Testis (tissue), 3 donors: ENCODE measurements around the gene CSMD2. TPM values are rescaled to one million over a fixed set of nuclear protein-coding genes. Genes with fewer than 3 reads are reported as not detected.

Experiments
- DNase-seq: peaks from one replicate; pipeline ENCODE4 v3.0.0-alpha.2; 2019
- H3K27ac ChIP-seq, 2 donors: fragments of 200-600 bp; sonication (generic); one replicate each; pipeline ENCODE4 v1.5.1; 2019
- H3K27me3 ChIP-seq: fragments of 200-600 bp; sonication (generic); one replicate; pipeline ENCODE4 v1.5.1; 2019
- H3K36me3 ChIP-seq: fragments of 200-600 bp; sonication (generic); one replicate; pipeline ENCODE4 v1.5.1; 2017; ENCODE audit warnings: low read depth; ENCODE audit errors: missing control alignments
- H3K4me1 ChIP-seq: fragments of 200-600 bp; sonication (generic); one replicate; pipeline ENCODE4 v1.5.1; 2019
- H3K4me3 ChIP-seq, 2 donors: fragments of 200-600 bp; sonication (generic); one replicate each; pipeline ENCODE4 v1.5.1; 2017 to 2019
- H3K9me3 ChIP-seq: fragments of 200-600 bp; sonication (generic); one replicate; pipeline ENCODE4 v1.5.1; 2017
- POLR2A ChIP-seq: fragments of 450-650 bp; IDR thresholded peaks from one replicate; pipeline ENCODE4 v1.6.1; 2017; ENCODE audit warnings: antibody characterized with exemption, mild to moderate bottlenecking, moderate library complexity
- WGBS, 2 donors: methylation state at CpG; one replicate each; pipeline ENCODE4 v1.1.5; 2018; 5-methylcytosine and 5-hydroxymethylcytosine counted together
- intact Hi-C: fragments of 100-400 bp; cut with DNase I; formaldehyde crosslinking; loops from one replicate; pipeline ENCODE4 v1.15.1; 2023; ENCODE audit warnings: low total_unique reads
- polyA plus RNA-seq: library from polyadenylated mRNA; stranded (reverse); fragments of 350-450 nt; fragmentation: Illumina TruSeq; extraction: RNeasy Lipid Tissue Mini Kit (QIAGEN cat#74804); gene quantifications from one replicate; pipeline ENCODE4 v1.2.3, GENCODE V29; 2014; ENCODE audit warnings: low read depth, low replicate concordance; ENCODE audit not compliant: insufficient read depth
- total RNA-seq, 2 donors: library from RNA; depleted of rRNA; stranded (reverse); fragments of >200 nt; gene quantifications; one replicate each; pipeline ENCODE4 v1.2.3, GENCODE V29; 2016
- TF ChIP-seq, protein P1 (sequence below), 3 experiments: fragments of 450-650 bp in 2 of 3; fragments of 200-600 bp in 1 of 3; sonication (generic) in 1 of 3; IDR thresholded peaks; one replicate each; pipeline ENCODE4 v1.5.1; 2016 to 2019; ENCODE audit warnings: antibody characterized with exemption in 3 of 3, mild to moderate bottlenecking in 2 of 3, moderate library complexity in 1 of 3

CSMD2 gene
- total and polyA plus RNA-seq, 3 donors from 2014 or later: 1.2 to 3.8 (median 2.7) TPM

DNA sequence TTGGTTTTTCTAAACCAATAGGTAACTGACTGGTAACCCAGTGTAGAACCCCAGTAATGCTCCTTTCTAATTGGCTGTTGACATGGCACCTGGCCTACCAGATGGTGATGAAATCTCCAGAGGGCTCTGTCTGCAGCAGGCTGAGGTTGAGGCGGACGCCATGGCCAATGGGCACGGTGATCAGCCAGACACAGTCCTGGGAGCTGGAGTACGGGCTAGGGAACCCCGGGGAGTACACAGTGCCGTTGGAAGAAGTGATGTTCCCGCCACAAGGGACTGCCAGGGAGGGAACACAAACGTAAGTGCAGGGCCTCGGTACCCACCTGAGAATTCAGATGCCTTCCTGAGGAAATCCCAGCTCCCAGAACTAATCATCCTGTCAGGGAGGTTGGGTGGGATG, 562.8 kb downstream of the CSMD2 start:
- TF ChIP-seq, protein P1, sequence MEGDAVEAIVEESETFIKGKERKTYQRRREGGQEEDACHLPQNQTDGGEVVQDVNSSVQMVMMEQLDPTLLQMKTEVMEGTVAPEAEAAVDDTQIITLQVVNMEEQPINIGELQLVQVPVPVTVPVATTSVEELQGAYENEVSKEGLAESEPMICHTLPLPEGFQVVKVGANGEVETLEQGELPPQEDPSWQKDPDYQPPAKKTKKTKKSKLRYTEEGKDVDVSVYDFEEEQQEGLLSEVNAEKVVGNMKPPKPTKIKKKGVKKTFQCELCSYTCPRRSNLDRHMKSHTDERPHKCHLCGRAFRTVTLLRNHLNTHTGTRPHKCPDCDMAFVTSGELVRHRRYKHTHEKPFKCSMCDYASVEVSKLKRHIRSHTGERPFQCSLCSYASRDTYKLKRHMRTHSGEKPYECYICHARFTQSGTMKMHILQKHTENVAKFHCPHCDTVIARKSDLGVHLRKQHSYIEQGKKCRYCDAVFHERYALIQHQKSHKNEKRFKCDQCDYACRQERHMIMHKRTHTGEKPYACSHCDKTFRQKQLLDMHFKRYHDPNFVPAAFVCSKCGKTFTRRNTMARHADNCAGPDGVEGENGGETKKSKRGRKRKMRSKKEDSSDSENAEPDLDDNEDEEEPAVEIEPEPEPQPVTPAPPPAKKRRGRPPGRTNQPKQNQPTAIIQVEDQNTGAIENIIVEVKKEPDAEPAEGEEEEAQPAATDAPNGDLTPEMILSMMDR (IDR thresholded peaks at IDR 0.05): no peak
- TF ChIP-seq POLR2A: no peak
- H3K36me3 ChIP-seq: no peaks in the 10 kb centered on the region
- intact Hi-C loops: no loop called here
- no peaks in the 10 kb centered on the region for H3K9me3 ChIP-seq
- H3K27me3 ChIP-seq: no peaks in the 10 kb centered on the region
- no peaks in the 10 kb centered on the region for H3K4me1 ChIP-seq
- WGBS, 2 donors: 86 to 99% methylated on average over 9 of the region's 9 CpGs
- no peak for DNase-seq
- H3K27ac ChIP-seq: no peak overlapping the region
- H3K4me3 ChIP-seq: no peak overlapping the region

- Histone ChIP-seq H3K27me3 (no peaks in the 10 kb centered on the region), H3K4me1 (no peaks in the 10 kb centered on the region), H3K36me3 (no peaks in the 10 kb centered on the region), H3K9me3 (no peaks in the 10 kb centered on the region), H3K4me3 (no peak overlapping the region), H3K27ac (no peak overlapping the region)
- DNase-seq: no peak
- intact Hi-C loops: no loop called here
- WGBS, 2 donors: 89 to 100% methylated on average over 2 of the region's 2 CpGs
- no peak for TF ChIP-seq POLR2A
- TF ChIP-seq, protein P1 (IDR thresholded peaks at IDR 0.05): no peak
Observed at GRCh38 chr1:33601751-33602150, 563.3 kb downstream of the CSMD2 start.

DNA sequence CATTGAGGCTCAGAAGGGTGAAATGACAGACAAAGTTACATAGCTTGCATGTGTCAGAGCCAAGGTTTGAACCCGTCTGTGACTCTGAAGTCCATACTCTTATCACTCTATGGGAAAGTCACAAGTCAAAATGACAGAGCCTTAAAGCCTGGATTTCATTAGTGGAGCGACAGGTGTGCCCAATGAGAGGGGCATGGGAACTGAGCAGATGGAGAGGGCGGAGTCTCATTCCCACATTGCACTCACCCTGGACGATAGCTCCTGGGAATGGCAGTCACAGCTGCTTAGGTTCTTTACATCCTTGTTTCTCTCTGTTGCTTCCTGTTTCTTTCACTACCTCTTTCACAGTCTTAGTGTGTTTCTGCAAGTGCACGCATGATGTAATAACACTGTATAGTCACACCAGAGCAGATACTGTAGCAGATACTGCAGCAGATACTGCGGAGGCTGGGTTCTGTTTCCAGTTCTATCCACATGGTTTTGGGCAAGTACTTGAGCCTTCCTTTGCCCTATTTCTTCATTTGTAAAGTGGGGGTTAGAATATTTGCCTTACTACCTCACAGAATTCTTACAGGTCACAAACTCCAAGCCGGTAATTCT, 565.4 kb downstream of the CSMD2 start:
- 89 to 92% methylated on average over 7 of the region's 7 CpGs for WGBS, 2 donors
- TF ChIP-seq POLR2A: no peak
- TF ChIP-seq, protein P1 (IDR thresholded peaks at IDR 0.05): no peak
- H3K36me3 ChIP-seq: no peaks in the 10 kb centered on the region
- intact Hi-C loops: no loop called here
- no peak overlapping the region for H3K27ac ChIP-seq
- no peaks in the 10 kb centered on the region for H3K27me3 ChIP-seq
- H3K4me1 ChIP-seq: no peaks in the 10 kb centered on the region
- H3K4me3 ChIP-seq: no peak overlapping the region
- H3K9me3 ChIP-seq: no peaks in the 10 kb centered on the region
- DNase-seq: no peak

GRCh38 chr1:33588726-33589125, 576.3 kb downstream of the CSMD2 start:
- intact Hi-C loops: no loop called here
- DNase-seq: no peak
- Histone ChIP-seq H3K27ac (no peak overlapping the region), H3K36me3 (no peaks in the 10 kb centered on the region), H3K4me3 (no peak overlapping the region), H3K4me1 (no peaks in the 10 kb centered on the region), H3K27me3 (no peaks in the 10 kb centered on the region), H3K9me3 (no peaks in the 10 kb centered on the region)
- WGBS, 2 donors: 92 to 95% methylated on average over 7 of the region's 7 CpGs
- TF ChIP-seq POLR2A: no peak
- TF ChIP-seq, protein P1 (IDR thresholded peaks at IDR 0.05): no peak

DNA sequence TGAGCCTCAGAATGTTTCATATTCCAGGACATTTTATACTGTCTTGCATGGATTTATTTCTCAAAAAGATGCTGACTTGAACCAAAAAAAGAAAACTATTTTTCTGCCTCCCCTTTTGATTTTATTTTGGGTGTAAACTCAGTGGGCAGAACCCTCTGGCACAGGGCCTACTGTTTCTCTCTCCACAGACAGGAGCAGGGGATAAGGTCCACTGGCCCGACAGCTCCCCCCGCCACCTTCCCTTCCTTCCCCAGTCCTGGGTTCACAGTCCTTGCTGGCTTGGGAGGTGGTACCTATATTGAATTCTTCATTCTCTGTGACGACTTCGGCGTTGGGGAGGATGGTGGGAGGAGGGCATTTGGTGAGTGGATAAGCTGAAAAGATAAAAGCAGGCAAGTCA, 578.2 kb downstream of the CSMD2 start:
- no peaks in the 10 kb centered on the region for H3K4me1 ChIP-seq
- DNase-seq: no peak
- intact Hi-C loops: no loop called here
- H3K9me3 ChIP-seq: no peaks in the 10 kb centered on the region
- WGBS, 2 donors: 98 to 100% methylated on average over 5 of the region's 5 CpGs
- TF ChIP-seq POLR2A: no peak
- TF ChIP-seq, protein P1 (IDR thresholded peaks at IDR 0.05): no peak
- no peak overlapping the region for H3K4me3 ChIP-seq
- H3K36me3 ChIP-seq: no peaks in the 10 kb centered on the region
- H3K27me3 ChIP-seq: no peaks in the 10 kb centered on the region
- no peak overlapping the region for H3K27ac ChIP-seq
